ENCODE measurements around the gene DPYSL3. TPM values are rescaled to one million over a fixed set of nuclear protein-coding genes. Genes with fewer than 3 reads are reported as not detected.
A peak's percentile ranks its signal among the peaks of the same experiment; 100 is the strongest.
"Not testable (repeated sequence)": the region's sequence is repeated elsewhere in the genome, so short reads cannot be mapped to it uniquely, and the experiment has no call there.

DPYSL3 gene
- total RNA-seq, result 16.4 and 27.1 TPM in 2 replicates

GRCh38 chr5:147509710-147510651, at the start of gene DPYSL3:
Gene DPYSL3, minus strand, starts transcription at chr5:147510068. Its CDS starts 210 bp downstream, at chr5:147509858.
- peak; percentile 29 for DNase-seq (ENCODE audit: low read depth)

GRCh38 chr5:147558826-147559225, 49.0 kb upstream of the DPYSL3 start:
- peak; percentile 55 for DNase-seq (ENCODE audit: low read depth)

- no peak for DNase-seq (ENCODE audit: low read depth)
These were observed 48.2 kb upstream of the DPYSL3 start for GRCh38 chr5:147557876-147558745.

GRCh38 chr5:147555176-147555575, 45.3 kb upstream of the DPYSL3 start:
- DNase-seq (ENCODE audit: low read depth), result no peak

- DNase-seq (ENCODE audit: low read depth), result peak; percentile 84
These were observed 44.5 kb upstream of the DPYSL3 start for GRCh38 chr5:147554261-147554817.

- DNase-seq (ENCODE audit: low read depth), result not testable (repeated sequence)
These were observed 43.9 kb upstream of the DPYSL3 start for GRCh38 chr5:147553817-147554216.

GRCh38 chr5:147552897-147553296, 43.0 kb upstream of the DPYSL3 start:
- no peak for DNase-seq (ENCODE audit: low read depth)

- no peak for DNase-seq (ENCODE audit: low read depth)
These were observed 41.8 kb upstream of the DPYSL3 start for GRCh38 chr5:147551677-147552076.

GRCh38 chr5:147547730-147548129, 37.9 kb upstream of the DPYSL3 start:
- no peak for DNase-seq (ENCODE audit: low read depth)

- no peak for DNase-seq (ENCODE audit: low read depth)
These were observed 34.7 kb upstream of the DPYSL3 start for GRCh38 chr5:147544556-147544955.

- DNase-seq (ENCODE audit: low read depth), result peak; percentile 59
These were observed 29.2 kb upstream of the DPYSL3 start for GRCh38 chr5:147539053-147539452.

- peak; percentile 73 for DNase-seq (ENCODE audit: low read depth)
These were observed 28.4 kb upstream of the DPYSL3 start for GRCh38 chr5:147538236-147538635.

GRCh38 chr5:147534172-147534951, 24.5 kb upstream of the DPYSL3 start:
- DNase-seq (ENCODE audit: low read depth), result peak; percentile 31

- DNase-seq (ENCODE audit: low read depth), result no peak
These were observed 22.3 kb upstream of the DPYSL3 start for GRCh38 chr5:147532156-147532555.

- peak; percentile 86 for DNase-seq (ENCODE audit: low read depth)
These were observed 20.9 kb upstream of the DPYSL3 start for GRCh38 chr5:147530530-147531389.

- no peak for DNase-seq (ENCODE audit: low read depth)
These were observed 13.2 kb upstream of the DPYSL3 start for GRCh38 chr5:147523069-147523468.

- peak; percentile 37 for DNase-seq (ENCODE audit: low read depth)
These were observed 12.6 kb upstream of the DPYSL3 start for GRCh38 chr5:147522435-147522834.

- peak; percentile 44 for DNase-seq (ENCODE audit: low read depth)
These were observed 10.6 kb upstream of the DPYSL3 start for GRCh38 chr5:147520450-147520849.

GRCh38 chr5:147519380-147519779, 9.5 kb upstream of the DPYSL3 start:
- no peak for DNase-seq (ENCODE audit: low read depth)

- no peak for DNase-seq (ENCODE audit: low read depth)
These were observed 7.5 kb upstream of the DPYSL3 start for GRCh38 chr5:147517383-147517782.

Data from renal cortical epithelial cell (primary cell).